GM21717 (cell line): ENCODE measurements around the gene PLK5.
"Not testable (repeated sequence)": the region's sequence is repeated elsewhere in the genome, so short reads cannot be mapped to it uniquely, and the experiment has no call there.

ENCODE experiments used
- ATAC-seq: cut with Tn5 transposase; IDR thresholded peaks from one replicate; pipeline ENCODE4 v1.9.1; 2021; ENCODE audit warnings: mild to moderate bottlenecking, moderate library complexity; ENCODE audit not compliant: unreplicated experiment

PLK5 gene

DNA sequence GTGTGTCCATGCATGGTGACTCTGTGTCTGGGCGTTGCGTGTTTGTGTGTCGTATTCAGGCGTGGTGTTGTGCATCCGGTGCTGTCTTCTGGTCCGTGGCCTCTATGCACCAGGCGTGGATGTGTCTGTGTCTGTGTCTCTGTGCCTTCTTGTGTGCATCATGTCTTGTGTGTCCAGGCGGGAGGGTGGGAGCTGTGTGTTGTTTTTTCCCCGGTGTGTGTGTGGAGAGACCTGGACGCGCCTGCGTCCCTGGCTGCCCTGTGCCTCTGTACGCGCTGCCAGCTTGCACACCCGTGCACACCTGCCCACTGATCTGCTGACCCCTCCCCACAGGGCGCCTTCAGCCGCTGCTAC, 1.1 kb downstream of the PLK5 start:
- no peak for ATAC-seq

DNA sequence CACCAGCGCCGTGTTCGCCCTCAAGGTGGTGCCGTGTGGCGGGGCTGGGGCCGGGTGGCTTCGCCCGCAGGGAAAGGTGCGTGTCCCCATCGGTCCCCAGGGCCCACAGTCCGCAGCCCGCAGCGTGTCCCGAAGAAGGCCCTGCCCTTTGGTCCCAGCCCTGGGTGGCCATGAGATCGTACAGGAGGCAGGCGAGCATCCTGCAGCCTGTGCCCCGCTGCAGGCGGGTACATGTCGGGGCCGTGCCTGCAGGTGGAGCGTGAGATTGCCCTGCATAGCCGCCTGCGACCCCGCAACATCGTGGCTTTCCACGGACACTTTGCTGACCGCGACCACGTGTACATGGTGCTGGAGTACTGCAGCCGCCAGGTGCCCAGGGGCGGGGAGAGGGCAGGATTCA, 1.5 kb downstream of the PLK5 start:
- ATAC-seq = no peak

DNA sequence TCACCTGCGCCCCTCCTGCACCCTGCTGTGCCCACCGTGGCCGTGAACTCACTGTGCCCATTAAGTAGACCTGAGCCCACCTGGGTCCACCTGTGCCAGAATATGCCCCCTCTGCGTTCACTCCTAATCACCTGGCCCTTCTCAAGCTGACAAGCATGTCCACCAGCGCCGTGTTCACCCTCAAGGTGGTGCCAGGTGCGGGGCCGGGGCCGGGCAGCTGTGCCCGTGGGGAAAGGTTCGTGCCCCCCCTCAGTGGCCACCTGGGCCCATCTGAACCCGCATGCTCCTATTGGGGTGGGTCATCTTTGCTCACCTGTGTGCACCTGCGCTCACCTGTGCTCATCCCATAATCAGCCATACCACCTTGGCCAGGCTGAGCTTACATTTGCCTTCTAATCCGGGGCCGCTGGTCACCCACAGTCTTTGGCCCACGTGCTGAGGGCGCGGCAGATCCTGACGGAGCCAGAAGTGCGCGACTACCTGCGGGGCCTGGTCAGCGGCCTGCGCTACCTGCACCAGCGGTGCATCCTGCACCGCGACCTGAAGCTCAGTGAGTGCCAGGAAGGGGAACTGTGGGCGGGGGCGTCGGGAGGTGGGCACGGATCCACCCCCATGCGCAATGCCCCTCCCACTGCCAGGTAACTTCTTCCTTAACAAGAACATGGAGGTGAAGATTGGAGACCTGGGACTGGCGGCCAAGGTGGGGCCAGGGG, 2.3 kb downstream of the PLK5 start:
- ATAC-seq = no peak

DNA sequence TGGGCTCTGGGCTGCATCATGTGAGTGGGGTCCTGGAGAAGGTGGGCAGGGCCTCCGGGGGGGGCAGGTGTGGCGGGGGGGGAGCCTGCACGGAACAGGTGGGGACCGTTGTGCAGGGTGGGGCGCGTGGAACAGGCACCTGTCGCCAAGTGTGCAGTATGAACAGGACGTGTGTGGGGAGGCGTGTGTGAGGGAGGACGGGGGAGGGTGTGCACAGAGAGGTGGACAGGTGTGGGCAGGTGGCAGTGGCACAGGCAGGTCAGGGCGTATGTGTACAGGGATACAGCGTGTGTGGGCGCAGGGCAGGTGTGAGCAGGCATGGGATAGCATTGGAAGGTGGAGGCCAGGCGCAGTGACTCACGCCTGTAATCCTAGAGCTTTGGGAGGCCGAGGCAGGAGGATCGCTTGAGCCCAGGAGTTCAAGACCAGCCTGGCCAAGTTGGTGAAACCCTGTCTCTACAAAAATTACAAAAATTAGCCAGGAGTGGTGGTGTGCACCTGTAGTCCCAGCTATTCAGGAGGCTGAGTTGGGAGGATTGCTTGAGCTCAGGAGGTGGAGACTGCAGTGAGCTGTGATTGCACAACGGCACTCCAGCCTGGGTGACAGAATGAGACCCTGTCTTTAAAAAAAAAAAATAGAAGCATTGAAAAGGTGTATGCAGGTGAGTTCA, 3.2 kb downstream of the PLK5 start:
- ATAC-seq = no peak

DNA sequence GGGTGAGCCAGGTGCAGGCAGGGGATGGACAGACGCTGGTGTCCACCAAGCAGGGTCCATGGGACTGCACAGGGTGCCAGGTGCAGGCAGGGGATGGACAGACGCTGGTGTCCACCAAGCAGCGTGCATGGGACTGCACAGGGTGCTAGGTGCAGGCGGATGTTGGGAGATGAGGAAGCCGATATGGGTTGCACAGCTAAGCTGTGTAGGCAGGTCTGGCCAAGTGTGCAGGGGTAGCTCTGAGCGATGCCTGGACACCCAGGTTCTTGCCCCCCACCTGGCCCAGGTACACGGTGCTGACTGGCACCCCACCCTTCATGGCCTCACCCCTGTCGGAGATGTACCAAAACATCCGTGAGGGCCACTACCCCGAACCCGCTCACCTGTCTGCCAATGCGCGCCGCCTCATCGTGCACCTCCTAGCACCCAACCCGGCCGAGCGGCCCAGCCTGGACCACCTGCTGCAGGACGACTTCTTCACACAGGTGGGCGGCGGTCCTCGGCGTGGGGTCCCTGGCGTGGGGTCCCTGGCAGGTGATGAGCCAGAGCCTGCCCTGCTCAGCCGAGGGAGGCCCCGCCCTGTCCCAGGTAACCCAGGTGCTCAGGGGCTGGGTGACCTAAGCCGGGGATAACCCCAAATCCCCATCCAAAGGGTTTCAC, 3.9 kb downstream of the PLK5 start:
- no peak for ATAC-seq

DNA sequence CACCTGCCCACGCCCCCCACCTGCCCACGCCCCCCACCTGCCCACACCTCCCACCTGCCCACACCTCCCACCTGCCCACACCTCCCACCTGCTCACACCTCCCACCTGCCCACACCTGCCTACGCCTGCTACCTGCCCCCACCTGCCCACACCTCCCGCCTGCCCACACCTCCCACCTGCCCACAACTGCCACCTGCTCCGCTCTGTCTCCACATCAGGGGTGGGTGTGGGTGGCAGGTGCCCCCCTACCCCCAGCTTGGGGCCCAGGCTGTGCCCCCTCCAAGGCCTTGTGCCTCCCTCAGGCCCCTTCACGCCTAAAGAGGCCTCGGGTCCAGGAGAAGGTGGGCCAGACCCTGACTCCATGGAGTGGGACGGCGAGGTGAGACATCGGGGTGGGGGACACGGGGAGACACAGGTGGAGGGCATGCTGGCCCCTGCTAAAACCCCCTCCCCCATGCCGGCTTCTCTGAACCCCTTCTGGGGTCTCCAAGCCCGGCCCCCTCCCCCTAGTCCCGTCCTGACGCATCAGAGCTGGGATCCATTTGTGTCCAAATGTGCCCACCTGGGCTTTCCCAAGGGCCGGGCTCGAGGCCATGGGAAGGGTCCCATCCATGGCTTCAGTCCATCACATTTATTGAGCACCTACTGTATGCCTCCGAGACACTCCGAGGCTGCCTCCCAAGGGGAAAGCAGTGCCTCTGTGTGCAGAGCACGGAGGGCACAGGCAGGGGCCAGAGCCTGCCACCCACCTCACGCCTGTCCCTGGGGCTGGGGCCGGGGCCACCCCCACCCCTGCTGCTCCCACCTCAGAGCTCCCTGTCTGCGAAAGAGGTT, 4.9 kb downstream of the PLK5 start:
- no peak for ATAC-seq

DNA sequence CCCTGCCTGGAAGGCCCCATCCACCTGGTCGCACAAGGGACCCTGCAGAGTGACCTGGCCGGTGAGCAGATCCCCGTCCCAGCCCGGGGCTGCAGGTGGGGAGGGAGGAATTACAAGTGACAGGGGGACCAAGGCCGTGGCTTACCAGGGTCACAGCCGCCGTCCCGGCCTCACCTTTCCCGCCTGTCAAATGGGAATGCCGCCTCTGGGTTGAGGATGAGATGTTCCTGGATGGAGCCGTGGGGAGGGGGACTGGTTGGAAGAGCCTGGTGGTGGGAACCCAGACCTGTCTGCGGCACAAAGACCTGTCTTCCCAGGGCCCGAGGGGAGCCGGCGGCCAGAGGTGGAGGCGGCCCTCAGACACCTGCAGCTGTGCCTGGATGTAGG, 5.5 kb downstream of the PLK5 start:
- no peak for ATAC-seq

DNA sequence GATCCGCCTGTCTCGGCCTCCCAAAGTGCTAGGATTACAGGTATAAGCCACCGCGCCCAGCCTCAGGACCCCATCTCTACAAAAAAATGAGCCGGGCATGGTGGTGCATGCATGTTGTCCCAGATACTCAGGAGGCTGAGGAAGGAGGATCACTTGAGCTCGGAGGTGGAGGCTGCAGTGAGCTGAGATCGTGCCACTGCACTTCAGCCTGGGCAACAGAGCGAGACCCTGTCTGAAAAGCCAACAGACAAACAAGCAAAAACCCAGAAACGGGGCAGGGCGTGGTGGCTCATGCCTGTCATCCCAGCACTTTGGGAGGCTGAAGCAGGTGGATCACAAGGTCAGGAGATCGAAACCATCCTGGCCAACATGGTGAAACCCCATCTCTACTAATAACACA, 7.0 kb downstream of the PLK5 start:
- not testable (repeated sequence) for ATAC-seq

DNA sequence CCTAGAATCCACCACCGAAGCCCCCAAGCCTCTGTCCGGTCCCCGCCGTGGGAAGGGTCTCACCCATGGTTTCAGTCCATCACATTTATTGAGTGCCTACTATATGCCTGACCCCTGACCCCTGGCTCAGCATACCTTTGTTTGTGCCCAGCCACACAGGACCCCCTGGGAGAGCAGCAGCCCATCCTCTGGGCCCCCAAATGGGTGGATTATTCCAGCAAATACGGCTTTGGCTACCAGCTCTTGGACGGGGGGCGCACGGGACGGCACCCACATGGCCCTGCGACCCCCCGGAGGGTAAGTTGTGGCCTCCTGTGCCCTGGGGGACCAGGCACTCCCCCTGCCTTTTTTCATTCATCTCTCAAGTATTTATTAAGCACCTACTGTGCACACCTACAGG, 7.7 kb downstream of the PLK5 start:
- no peak for ATAC-seq

DNA sequence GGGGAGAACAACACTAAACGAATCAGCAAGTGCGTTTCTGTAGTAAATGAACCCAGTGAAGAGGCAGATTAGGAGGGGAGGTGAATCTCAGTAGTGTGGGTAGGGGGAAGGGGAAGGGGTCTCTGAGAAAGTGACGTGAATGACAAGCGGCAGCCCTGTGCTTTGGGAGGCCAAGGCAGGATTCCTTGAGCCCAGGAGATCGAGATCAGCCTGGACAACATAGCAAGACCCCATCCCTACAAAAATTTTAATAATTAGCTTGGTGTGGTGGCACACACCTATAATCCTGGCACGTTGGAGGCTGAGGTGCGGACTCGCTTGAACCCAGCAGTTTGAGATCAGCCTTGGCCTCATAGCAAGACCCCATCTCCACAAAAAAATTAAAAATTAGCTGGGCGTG, 8.1 kb downstream of the PLK5 start:
- ATAC-seq = no peak

DNA sequence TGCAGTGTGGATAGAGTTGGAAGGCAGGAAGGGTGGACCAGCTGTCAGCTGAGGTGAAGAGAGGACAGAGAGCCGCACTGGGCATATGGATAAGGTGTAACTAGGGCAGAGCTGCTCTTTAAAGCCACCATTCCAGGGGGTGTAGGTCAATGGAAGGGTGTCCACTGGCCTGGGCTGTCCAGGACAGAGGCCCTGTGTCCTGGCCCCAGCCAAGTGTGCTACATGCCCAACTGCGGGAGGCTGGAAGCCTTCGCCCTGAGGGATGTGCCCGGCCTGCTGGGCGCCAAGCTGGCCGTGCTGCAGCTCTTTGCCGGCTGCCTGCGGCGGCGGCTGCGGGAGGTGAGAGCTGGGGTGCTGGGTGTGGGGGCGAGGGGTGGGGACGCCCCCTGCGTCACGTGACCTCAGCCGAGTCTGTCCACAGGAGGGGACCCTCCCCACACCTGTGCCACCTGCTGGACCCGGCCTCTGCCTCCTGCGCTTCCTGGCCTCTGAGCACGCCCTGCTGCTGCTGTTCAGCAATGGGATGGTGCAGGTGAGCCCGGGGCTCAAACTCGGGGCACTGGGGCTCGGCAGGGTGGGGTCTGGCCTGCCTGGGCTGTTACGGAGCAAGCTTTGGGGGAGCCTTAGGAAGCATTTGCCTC, 9.8 kb downstream of the PLK5 start:
- ATAC-seq = no peak

DNA sequence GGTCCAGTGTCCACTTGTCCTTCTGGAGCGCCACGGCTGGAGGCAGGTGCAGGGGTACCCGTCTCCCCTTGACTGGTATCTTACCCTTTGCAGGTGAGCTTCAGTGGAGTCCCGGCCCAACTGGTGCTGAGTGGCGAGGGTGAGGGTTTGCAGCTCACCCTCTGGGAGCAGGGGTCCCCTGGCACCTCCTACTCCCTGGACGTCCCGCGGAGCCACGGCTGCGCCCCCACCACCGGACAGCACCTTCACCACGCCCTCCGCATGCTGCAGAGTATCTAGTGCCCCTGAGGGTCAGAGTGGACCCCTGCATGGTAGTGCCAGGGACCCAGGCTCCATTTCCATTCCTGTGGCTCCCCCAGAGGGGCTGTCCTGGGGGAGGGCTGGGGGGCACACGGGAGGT, 11.1 kb downstream of the PLK5 start:
- no peak for ATAC-seq

DNA sequence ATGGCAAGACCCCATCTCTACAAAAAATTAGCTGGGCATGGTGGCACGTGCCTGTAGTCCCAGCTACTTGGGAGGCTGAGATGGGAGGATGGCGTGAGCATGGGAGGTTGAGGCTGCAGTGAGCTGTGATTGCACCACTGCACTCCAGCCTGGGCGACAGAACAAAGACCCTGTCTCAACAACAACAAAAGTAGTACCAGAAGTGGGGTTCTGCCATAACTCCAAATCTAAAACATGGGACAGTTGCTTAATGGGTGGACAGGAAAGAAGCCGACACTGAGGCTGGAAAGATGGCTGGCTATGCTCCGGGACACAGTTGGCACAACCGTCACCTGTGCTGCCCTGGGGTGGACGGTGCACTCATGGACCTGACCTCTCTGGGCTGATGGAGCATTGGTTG, 11.8 kb downstream of the PLK5 start:
- not testable (repeated sequence) for ATAC-seq

DNA sequence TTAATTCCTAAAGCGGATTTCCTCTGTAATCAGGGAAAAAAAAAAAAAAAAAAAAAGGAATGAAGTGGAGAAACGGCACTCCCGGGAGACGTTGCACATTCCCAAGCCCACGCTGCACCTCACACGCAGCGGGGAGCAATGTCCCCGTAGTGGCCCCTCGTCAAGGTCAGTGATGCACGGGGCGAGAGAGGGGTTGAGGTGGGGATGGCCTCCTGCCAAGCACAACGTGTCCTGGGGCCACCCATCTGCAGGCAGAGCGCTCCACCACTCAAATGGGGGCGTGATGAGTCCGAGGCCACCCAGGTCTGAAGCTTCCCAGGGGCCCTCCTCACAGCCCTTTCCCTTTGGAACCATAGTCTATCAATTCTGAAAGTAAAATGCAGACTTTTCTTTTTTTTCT, 15.1 kb downstream of the PLK5 start:
- no peak for ATAC-seq

DNA sequence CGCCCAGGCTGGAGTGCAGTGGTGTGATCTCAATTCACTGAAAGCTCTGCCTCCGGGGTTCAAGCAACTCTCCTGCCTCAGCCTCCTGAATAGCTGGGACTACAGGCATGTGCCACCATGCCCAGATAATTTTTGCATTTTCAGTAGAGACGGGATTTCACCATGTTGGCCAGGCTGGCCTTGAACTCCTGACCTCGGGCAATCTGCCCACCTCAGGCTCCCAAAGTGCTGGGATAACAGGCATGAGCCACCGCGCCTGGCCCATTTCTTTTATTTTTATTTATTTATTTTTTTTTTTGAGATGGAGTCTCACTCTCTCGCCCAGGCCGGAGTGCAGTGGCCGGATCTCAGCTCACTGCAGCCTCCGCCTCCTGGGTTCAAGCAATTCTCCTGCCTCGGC, 15.9 kb downstream of the PLK5 start:
- ATAC-seq = not testable (repeated sequence)

DNA sequence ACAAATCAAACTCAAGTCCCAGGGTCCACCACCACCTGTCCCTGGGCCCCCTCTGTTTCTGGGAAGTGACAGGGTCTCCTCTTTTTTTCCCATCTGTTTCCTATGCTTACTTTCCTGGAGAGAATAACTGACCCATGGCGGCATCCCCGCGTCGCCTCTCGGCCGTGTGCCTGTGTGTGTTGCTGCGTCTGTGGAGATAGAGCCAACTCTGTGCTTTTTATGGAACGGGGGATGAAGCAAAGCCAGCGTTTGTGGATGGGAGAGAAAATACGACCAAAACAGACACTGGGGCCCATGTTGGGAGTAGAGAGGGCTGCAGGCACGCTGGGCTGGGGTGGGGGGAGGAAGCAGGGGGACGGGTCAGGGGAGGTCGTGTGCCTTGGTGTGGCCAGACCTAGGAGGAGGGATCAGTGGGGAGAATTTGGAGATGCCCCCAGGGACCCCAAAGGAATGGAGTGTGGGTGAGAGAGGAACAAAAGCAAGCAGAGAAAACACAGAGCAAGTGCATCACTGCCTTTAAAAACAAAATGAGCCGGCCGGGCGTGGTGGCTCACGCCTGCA, 16.6 kb downstream of the PLK5 start:
- ATAC-seq = no peak

DNA sequence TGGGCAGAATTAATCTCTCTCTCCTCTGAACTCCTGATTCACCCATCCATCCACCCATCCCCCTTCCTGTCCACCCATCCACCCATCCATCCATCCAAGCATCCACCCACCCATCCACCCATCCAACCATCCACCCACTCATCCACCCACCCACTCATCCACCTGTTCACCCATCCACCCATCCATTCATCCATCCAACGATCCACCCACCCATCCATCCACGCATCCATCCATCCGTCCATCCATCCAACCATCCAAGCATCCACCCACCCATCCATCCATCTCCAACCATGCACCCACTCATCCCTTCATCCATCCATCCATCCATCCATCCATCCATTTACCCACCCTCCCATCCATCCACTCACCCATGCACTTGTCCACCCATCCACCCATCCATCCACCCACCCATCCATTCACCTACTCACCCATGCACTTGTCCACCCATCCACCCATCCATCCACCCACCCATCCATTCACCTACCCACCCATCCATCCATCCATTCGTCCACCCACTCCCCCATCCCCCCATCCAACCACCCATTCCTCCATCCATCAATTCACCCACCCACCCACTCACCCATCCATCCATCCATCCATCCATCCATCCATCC, 25.6 kb downstream of the PLK5 start:
- no peak for ATAC-seq

DNA sequence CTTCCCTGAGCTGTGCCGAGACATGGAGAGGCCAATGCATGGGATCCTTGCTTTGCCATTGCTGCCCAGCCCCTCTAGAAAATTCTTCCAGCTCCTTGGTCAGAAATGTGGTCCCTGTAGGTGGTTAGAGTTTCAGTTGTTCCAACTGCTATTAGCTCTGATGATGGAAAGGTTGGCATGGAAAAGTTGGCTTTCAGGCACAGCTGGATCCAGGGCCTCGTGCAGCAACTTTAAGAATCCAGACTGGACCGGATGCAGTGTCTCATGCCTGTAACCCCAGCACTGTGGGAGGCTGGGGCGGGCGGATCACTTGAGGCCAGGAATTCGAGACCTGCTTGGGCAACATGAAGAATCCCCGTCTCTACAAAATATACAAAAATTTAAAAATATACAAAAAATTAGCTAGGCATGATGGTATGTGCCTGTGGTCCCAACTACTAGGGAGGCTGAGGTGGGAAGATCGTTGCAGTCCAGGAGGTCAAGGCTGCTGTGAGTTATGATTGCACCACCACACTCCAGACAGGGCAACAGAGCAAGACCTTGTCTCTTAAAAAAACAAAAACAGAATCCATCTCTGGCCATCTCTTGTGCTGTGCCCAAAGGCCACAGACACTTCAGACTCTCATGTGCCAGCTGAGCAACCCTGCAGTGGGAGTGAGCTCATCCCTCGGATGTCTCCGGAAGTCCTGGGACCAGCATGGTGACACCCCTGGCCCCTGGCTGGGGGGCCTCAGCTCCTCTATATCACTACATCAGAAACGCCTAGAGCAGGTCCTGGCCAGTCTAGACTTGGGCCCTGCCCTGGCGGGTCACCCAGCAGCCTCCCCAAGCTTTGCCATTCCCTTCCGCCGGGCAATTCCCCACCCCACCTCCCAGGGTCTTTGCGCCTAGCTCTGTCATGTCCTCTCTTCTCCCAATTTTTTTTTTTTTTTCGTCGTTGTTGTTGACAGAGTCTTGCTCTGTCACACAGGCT, 27.5 kb downstream of the PLK5 start:
- no peak for ATAC-seq

DNA sequence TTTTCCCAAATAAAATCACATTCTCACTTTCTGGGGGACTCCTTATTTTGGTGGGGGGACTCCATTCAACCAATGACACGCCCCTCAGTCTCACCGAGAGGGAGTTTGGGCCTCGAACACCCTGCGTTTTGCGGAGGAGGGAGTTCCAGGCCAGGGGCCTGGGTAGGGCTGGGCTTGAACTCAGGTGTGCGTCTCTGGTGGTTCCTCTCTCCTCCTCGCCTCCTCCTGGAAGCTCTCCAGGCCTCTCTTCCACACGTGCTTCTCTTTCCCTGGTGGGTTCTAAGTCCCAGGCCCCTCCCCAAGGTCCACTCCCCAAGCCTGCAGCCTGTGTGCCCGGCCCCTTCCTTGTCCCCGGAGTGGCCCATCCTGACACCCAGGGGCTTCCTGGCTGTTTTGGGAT, 29.5 kb downstream of the PLK5 start:
- no peak for ATAC-seq
